CD4-positive, CD25-positive, alpha-beta regulatory T cell (primary cell): Measurements from ENCODE around the gene PTGIS. TPM values are rescaled to one million over a fixed set of nuclear protein-coding genes. Genes with fewer than 3 reads are reported as not detected.

ENCODE experiments used
- ATAC-seq, 2 donors: fragments of 150-1000 bp; cut with Tn5 transposase; one replicate each; pipeline ENCODE4 v1.10.0; 2021; ENCODE audit warnings: low read depth in 2 of 2, moderate number of reproducible peaks in 2 of 2, moderate library complexity in 1 of 2
- DNase-seq, 3 donors: peaks; one replicate each; pipeline versions ENCODE4 v3.0.0 to v3.0.0-alpha.2; 2012 to 2022; ENCODE audit warnings: mixed read lengths in 1 of 3
- H3K27ac ChIP-seq: one replicate; pipeline ENCODE4 v1.7.0; 2013; ENCODE audit warnings: mild to moderate bottlenecking, low read length; ENCODE audit not compliant: insufficient read depth, poor library complexity, severe bottlenecking
- H3K27me3 ChIP-seq: one replicate; pipeline ENCODE4 v1.7.0; 2013; ENCODE audit warnings: low read length; ENCODE audit not compliant: control insufficient read depth, insufficient read depth
- H3K36me3 ChIP-seq: one replicate; pipeline ENCODE4 v1.7.0; 2013; ENCODE audit warnings: mild to moderate bottlenecking, low read length, moderate library complexity; ENCODE audit not compliant: control insufficient read depth, insufficient read depth
- H3K4me1 ChIP-seq: 2 replicates; pipeline ENCODE4 v1.7.0; 2013; ENCODE audit warnings: mild to moderate bottlenecking, low read length; ENCODE audit not compliant: insufficient read depth, control insufficient read depth, poor library complexity, severe bottlenecking
- H3K4me3 ChIP-seq: one replicate; pipeline ENCODE4 v1.7.0; 2013; ENCODE audit warnings: low read depth, mild to moderate bottlenecking, low read length, moderate library complexity
- H3K9me3 ChIP-seq, 2 experiments: 1 replicate in 1 of 2; 2 replicates in 1 of 2; pipeline ENCODE4 v1.7.0; 2013; ENCODE audit warnings: low read length in 2 of 2, mild to moderate bottlenecking in 1 of 2, moderate library complexity in 1 of 2; ENCODE audit not compliant: control insufficient read depth in 2 of 2
- H3K27ac Mint-ChIP-seq, 3 donors: one replicate each; pipeline ENCODE4 v1.8.0; 2020 to 2022; ENCODE audit warnings: mild to moderate bottlenecking in 3 of 3, mixed read lengths in 3 of 3, moderate library complexity in 2 of 3
- H3K27me3 Mint-ChIP-seq: one replicate; pipeline ENCODE4 v1.8.0; 2022; ENCODE audit warnings: mild to moderate bottlenecking, mixed read lengths
- H3K36me3 Mint-ChIP-seq: one replicate; pipeline ENCODE4 v1.8.0; 2020; ENCODE audit warnings: mixed read lengths
- H3K4me1 Mint-ChIP-seq, 4 donors: one replicate each; pipeline ENCODE4 v1.8.0; 2020 to 2022; ENCODE audit warnings: mixed read lengths in 4 of 4, mild to moderate bottlenecking in 1 of 4
- H3K4me3 Mint-ChIP-seq, 4 donors: one replicate each; pipeline ENCODE4 v1.8.0; 2020 to 2022; ENCODE audit warnings: mild to moderate bottlenecking in 4 of 4, mixed read lengths in 4 of 4, moderate library complexity in 3 of 4
- H3K9me3 Mint-ChIP-seq, 7 donors: one replicate each; pipeline ENCODE4 v1.8.0; 2020 to 2022; ENCODE audit warnings: mixed read lengths in 7 of 7, mild to moderate bottlenecking in 3 of 7, moderate library complexity in 2 of 7
- polyA plus RNA-seq, 4 donors: library from polyadenylated mRNA; unstranded; fragments of 300-500 nt; fragmentation: Illumina TruSeq; gene quantifications; one replicate each; pipeline ENCODE4 v1.2.3, GENCODE V29; 2021
- total RNA-seq: library from RNA; stranded (reverse); gene quantifications from one replicate; pipeline ENCODE4 v1.2.3, GENCODE V29; 2022

The PTGIS gene
- total and polyA plus RNA-seq, 5 donors from 2014 or later, result not detected

- Histone ChIP-seq H3K4me1 (peaks cover 5% of the 10 kb centered on the region), H3K27ac (no peak overlapping the region), H3K27me3 (peaks cover 7% of the 10 kb centered on the region), H3K4me3 (no peak overlapping the region), H3K36me3 (no peaks in the 10 kb centered on the region), H3K9me3 (no peaks in the 10 kb centered on the region)
- peak in 1 of 3 donors; percentile 30 for DNase-seq
- Mint-ChIP-seq H3K36me3 (no peaks in the 10 kb centered on the region), H3K4me3 (no peak overlapping the region), H3K9me3 (peaks cover 0 to 2% (median 0%) of the 10 kb centered on the region in 7 donors), H3K4me1 (peaks cover 0 to 2% (median 0%) of the 10 kb centered on the region in 4 donors), H3K27ac (peak overlapping the region in 1 of 3 donors; percentile 49), H3K27me3 (peaks cover 56% of the 10 kb centered on the region)
- no peak for ATAC-seq
Observed at GRCh38 chr20:49563015-49563980, 4.6 kb downstream of the PTGIS start.

GRCh38 chr20:49562311-49563014, 5.5 kb downstream of the PTGIS start:
- no peak overlapping the region for H3K4me3 Mint-ChIP-seq
- Histone ChIP-seq H3K36me3 (no peaks in the 10 kb centered on the region), H3K9me3 (no peaks in the 10 kb centered on the region), H3K27me3 (peaks cover 9% of the 10 kb centered on the region), H3K4me3 (no peak overlapping the region), H3K4me1 (peaks cover under 1% of the 10 kb centered on the region), H3K27ac (no peak overlapping the region)
- DNase-seq, result no peak
- peaks cover 0 to 2% (median 0%) of the 10 kb centered on the region in 4 donors for H3K4me1 Mint-ChIP-seq
- no peak overlapping the region for H3K27ac Mint-ChIP-seq
- no peaks in the 10 kb centered on the region for H3K36me3 Mint-ChIP-seq
- H3K9me3 Mint-ChIP-seq, result peaks cover 0 to 2% (median 0%) of the 10 kb centered on the region in 7 donors
- peaks cover 57% of the 10 kb centered on the region for H3K27me3 Mint-ChIP-seq
- ATAC-seq, result no peak

GRCh38 chr20:49561806-49562205, 6.1 kb downstream of the PTGIS start:
- H3K4me3 Mint-ChIP-seq, result no peak overlapping the region
- no peaks in the 10 kb centered on the region for H3K36me3 Mint-ChIP-seq
- peaks cover 0 to 2% (median 0%) of the 10 kb centered on the region in 7 donors for H3K9me3 Mint-ChIP-seq

GRCh38 chr20:49561256-49561655, 6.7 kb downstream of the PTGIS start:
- no peaks in the 10 kb centered on the region for H3K4me1 Mint-ChIP-seq
- ATAC-seq (no peak), DNase-seq (no peak)
- peaks cover 9% of the 10 kb centered on the region for H3K27me3 ChIP-seq
- no peak overlapping the region for H3K4me3 ChIP-seq
- no peaks in the 10 kb centered on the region for H3K36me3 Mint-ChIP-seq
- no peak overlapping the region for H3K4me3 Mint-ChIP-seq
- no peak overlapping the region for H3K27ac Mint-ChIP-seq
- H3K4me1 ChIP-seq, result no peaks in the 10 kb centered on the region
- no peak overlapping the region for H3K27ac ChIP-seq
- H3K27me3 Mint-ChIP-seq, result peaks cover 58% of the 10 kb centered on the region
- peaks cover 0 to 1% of the 10 kb centered on the region in 2 experiments for H3K9me3 ChIP-seq
- no peaks in the 10 kb centered on the region for H3K36me3 ChIP-seq
- peaks cover 0 to 2% (median 0%) of the 10 kb centered on the region in 7 donors for H3K9me3 Mint-ChIP-seq

More at GRCh38 chr20:49561806-49562205, 6.1 kb downstream of the PTGIS start:
- H3K4me1 ChIP-seq, result no peaks in the 10 kb centered on the region
- no peaks in the 10 kb centered on the region for H3K9me3 ChIP-seq
- H3K4me3 ChIP-seq, result no peak overlapping the region
- ATAC-seq, result no peak
- Mint-ChIP-seq H3K4me1 (no peaks in the 10 kb centered on the region), H3K27ac (no peak overlapping the region), H3K27me3 (peaks cover 60% of the 10 kb centered on the region)
- H3K27me3 ChIP-seq, result peaks cover 9% of the 10 kb centered on the region
- DNase-seq, result no peak
- H3K36me3 ChIP-seq, result no peaks in the 10 kb centered on the region
- no peak overlapping the region for H3K27ac ChIP-seq

- no peaks in the 10 kb centered on the region for H3K4me1 Mint-ChIP-seq
- H3K4me3 Mint-ChIP-seq, result no peak overlapping the region
- no peak overlapping the region for H3K27ac ChIP-seq
- H3K36me3 ChIP-seq, result no peaks in the 10 kb centered on the region
- H3K36me3 Mint-ChIP-seq, result no peaks in the 10 kb centered on the region
- H3K9me3 Mint-ChIP-seq, result peaks cover 0 to 5% (median 0%) of the 10 kb centered on the region in 7 donors
- H3K27me3 Mint-ChIP-seq, result peaks cover 64% of the 10 kb centered on the region
- H3K4me3 ChIP-seq, result no peak overlapping the region
- ATAC-seq (no peak), DNase-seq (no peak)
- H3K27me3 ChIP-seq, result peaks cover 9% of the 10 kb centered on the region
- no peak overlapping the region for H3K27ac Mint-ChIP-seq
- H3K4me1 ChIP-seq, result no peaks in the 10 kb centered on the region
- H3K9me3 ChIP-seq, result peaks cover 0 to 4% of the 10 kb centered on the region in 2 experiments
Observed at GRCh38 chr20:49560646-49561045, 7.3 kb downstream of the PTGIS start.

- Histone ChIP-seq H3K4me1 (no peaks in the 10 kb centered on the region), H3K4me3 (no peak overlapping the region), H3K27me3 (peaks cover 7% of the 10 kb centered on the region), H3K36me3 (no peaks in the 10 kb centered on the region), H3K27ac (no peak overlapping the region), H3K9me3 (peaks cover 0 to 4% of the 10 kb centered on the region in 2 experiments)
- ATAC-seq, result no peak
- Mint-ChIP-seq H3K27me3 (peaks cover 69% of the 10 kb centered on the region), H3K4me3 (no peak overlapping the region), H3K9me3 (peaks cover 0 to 7% (median 0%) of the 10 kb centered on the region in 7 donors), H3K36me3 (no peaks in the 10 kb centered on the region), H3K27ac (no peak overlapping the region), H3K4me1 (no peaks in the 10 kb centered on the region)
- no peak for DNase-seq
Observed at GRCh38 chr20:49560186-49560585, 7.8 kb downstream of the PTGIS start.

- H3K9me3 ChIP-seq, result peaks cover 0 to 4% of the 10 kb centered on the region in 2 experiments
- no peaks in the 10 kb centered on the region for H3K36me3 ChIP-seq
- ATAC-seq (no peak), DNase-seq (no peak)
- H3K4me1 ChIP-seq, result no peaks in the 10 kb centered on the region
- no peak overlapping the region for H3K27ac Mint-ChIP-seq
- H3K9me3 Mint-ChIP-seq, result peaks cover 0 to 7% (median 0%) of the 10 kb centered on the region in 7 donors
- peaks cover 73% of the 10 kb centered on the region for H3K27me3 Mint-ChIP-seq
- no peaks in the 10 kb centered on the region for H3K4me1 Mint-ChIP-seq
- no peak overlapping the region for H3K4me3 Mint-ChIP-seq
- H3K4me3 ChIP-seq, result no peak overlapping the region
- H3K36me3 Mint-ChIP-seq, result no peaks in the 10 kb centered on the region
- peaks cover 7% of the 10 kb centered on the region for H3K27me3 ChIP-seq
- H3K27ac ChIP-seq, result no peak overlapping the region
Observed at GRCh38 chr20:49559411-49560081, 8.4 kb downstream of the PTGIS start.
